Bronchial epithelial cell (primary cell): Measurements from ENCODE around the gene HECW1. TPM values are rescaled to one million over a fixed set of nuclear protein-coding genes. Genes with fewer than 3 reads are reported as not detected.
"Not testable (repeated sequence)": the region's sequence is repeated elsewhere in the genome, so short reads cannot be mapped to it uniquely, and the experiment has no call there.

ENCODE experiments used
- DNase-seq: peaks from one replicate; pipeline ENCODE4 v3.0.0-alpha.2; 2010; ENCODE audit warnings: low read depth
- FAIRE-seq: peaks from 2 replicates; lab custom pipeline; 2011; peaks lifted over from hg19 to GRCh38; lab: Jason Lieb, UNC
- H3K27me3 ChIP-seq: 2 replicates; pipeline ENCODE4 v1.5.1; 2011; ENCODE audit warnings: low read length; ENCODE audit not compliant: control insufficient read depth, insufficient read depth
- H3K36me3 ChIP-seq: 2 replicates; pipeline ENCODE4 v1.5.1; 2011; ENCODE audit warnings: low read length; ENCODE audit not compliant: control insufficient read depth, insufficient read depth
- H3K4me3 ChIP-seq: 2 replicates; pipeline ENCODE4 v1.5.1; 2011; ENCODE audit warnings: mild to moderate bottlenecking, low read depth, low read length, control low read depth
- CTCF ChIP-seq: IDR thresholded peaks from 2 replicates; pipeline ENCODE4 v1.5.1; 2011; ENCODE audit warnings: mild to moderate bottlenecking, moderate library complexity, low read length, control low read depth, inconsistent platforms; ENCODE audit not compliant: insufficient read depth, severe bottlenecking
- total RNA-seq: library from RNA; depleted of rRNA; stranded (reverse); fragments of >200 nt; gene quantifications from 2 replicates; pipeline ENCODE4 v1.2.1, GENCODE V29; 2014

The HECW1 gene
- total RNA-seq, 1 donor from 2014 or later: under 0.01 TPM

- DNase-seq: no peak
- Histone ChIP-seq H3K27me3 (no peaks in the 10 kb centered on the region), H3K4me3 (no peak overlapping the region), H3K36me3 (no peaks in the 10 kb centered on the region)
- TF ChIP-seq CTCF: no peak
- no peak for FAIRE-seq
These were observed 216.4 kb downstream of the HECW1 start for GRCh38 chr7:43328785-43329380.

- TF ChIP-seq CTCF: no peak
- FAIRE-seq: peak; percentile 60
- DNase-seq: no peak
- Histone ChIP-seq H3K4me3 (no peak overlapping the region), H3K27me3 (no peaks in the 10 kb centered on the region), H3K36me3 (no peaks in the 10 kb centered on the region)
These were observed 219.8 kb downstream of the HECW1 start for GRCh38 chr7:43332193-43332796.

- FAIRE-seq (no peak), DNase-seq (peak; percentile 71)
These were observed 224.7 kb downstream of the HECW1 start for GRCh38 chr7:43337191-43337590.

GRCh38 chr7:43337811-43338210 is 225.4 kb downstream of the HECW1 start:
- Histone ChIP-seq H3K36me3 (no peaks in the 10 kb centered on the region), H3K4me3 (no peak overlapping the region), H3K27me3 (no peaks in the 10 kb centered on the region)
- DNase-seq (no peak), FAIRE-seq (peak; percentile 23)
- no peak for TF ChIP-seq CTCF

More at GRCh38 chr7:43337191-43337590, 224.7 kb downstream of the HECW1 start:
- TF ChIP-seq CTCF: no peak
- Histone ChIP-seq H3K36me3 (no peaks in the 10 kb centered on the region), H3K27me3 (no peaks in the 10 kb centered on the region), H3K4me3 (no peak overlapping the region)

GRCh38 chr7:43341132-43341531 is 228.7 kb downstream of the HECW1 start:
- FAIRE-seq: no peak
- no peaks in the 10 kb centered on the region for H3K27me3 ChIP-seq
- no peak for DNase-seq
- TF ChIP-seq CTCF: no peak
- H3K36me3 ChIP-seq: no peaks in the 10 kb centered on the region
- no peak overlapping the region for H3K4me3 ChIP-seq

- not testable (repeated sequence) for FAIRE-seq
These were observed 231.0 kb downstream of the HECW1 start for GRCh38 chr7:43343417-43343816.

GRCh38 chr7:43345696-43346095 is 233.2 kb downstream of the HECW1 start:
- H3K36me3 ChIP-seq, FAIRE-seq, H3K27me3 ChIP-seq, H3K4me3 ChIP-seq: not testable (repeated sequence)
- peak; percentile 73 for DNase-seq

More at GRCh38 chr7:43343417-43343816, 231.0 kb downstream of the HECW1 start:
- DNase-seq, H3K36me3 ChIP-seq, H3K4me3 ChIP-seq, H3K27me3 ChIP-seq: not testable (repeated sequence)
